ENCODE data around the gene EMC8. TPM values are rescaled to one million over a fixed set of nuclear protein-coding genes. Genes with fewer than 3 reads are reported as not detected.

EMC8 gene
- total and polyA plus RNA-seq, 2 donors from 2014 or later = 20.9 to 24.7 TPM

DNA sequence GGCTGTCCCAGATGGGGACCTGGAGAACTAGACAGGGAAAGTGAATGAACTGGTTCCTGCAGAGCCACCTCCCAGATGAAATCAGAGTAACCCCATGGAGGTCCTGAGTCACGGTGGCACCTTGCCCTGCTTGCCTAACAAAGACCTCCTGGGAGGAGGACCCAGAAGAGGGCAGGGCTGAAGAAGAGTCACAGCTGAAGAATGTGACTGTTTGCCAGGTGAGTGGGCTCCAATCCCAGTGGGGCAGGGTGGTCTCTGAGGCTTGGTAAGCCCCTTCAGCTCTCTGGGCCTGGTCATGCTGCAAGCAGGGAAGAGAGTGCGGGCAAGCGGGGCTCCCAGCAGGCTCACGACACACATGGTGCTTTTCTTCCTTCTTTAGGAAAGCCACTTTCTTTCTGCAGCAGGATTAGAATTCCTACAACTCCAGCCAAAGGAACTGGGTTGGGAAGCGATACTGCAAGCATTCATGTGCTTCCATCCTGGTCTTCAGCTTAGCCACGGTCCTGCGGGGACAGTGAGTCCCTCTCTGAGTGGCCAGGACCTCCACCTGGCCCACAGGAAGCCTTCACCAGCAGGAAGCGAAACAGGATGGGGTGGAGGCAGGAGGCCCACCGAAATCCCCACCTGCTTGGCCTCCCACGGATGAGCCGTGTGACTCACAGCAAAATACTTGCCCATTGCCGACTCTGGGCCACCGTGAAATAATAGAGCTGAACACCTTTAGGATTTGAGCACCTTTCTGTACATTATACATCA lies 52.7 kb downstream of the EMC8 start:
- DNase-seq (no peak), FAIRE-seq (no peak)
- no peaks in the 10 kb centered on the region for H3K36me3 ChIP-seq (ENCODE audit: control insufficient read depth in 2 of 3, insufficient read depth in 3 of 3, low read length in 3 of 3)
- no peak for TF ChIP-seq CTCF (IDR thresholded peaks at IDR 0.05; ENCODE audit: borderline replicate concordance, extremely low read depth, insufficient read depth)
- H3K9ac ChIP-seq (ENCODE audit: low read length in 3 of 3) = no peak overlapping the region
- H3K9me3 ChIP-seq (ENCODE audit: control insufficient read depth in 2 of 3, insufficient read depth in 1 of 3, low read length in 3 of 3) = no peaks in the 10 kb centered on the region
- intact Hi-C loops (cut with DNase I) = no loop called here
- H3K27me3 ChIP-seq (ENCODE audit: control insufficient read depth, insufficient read depth, low read length) = no peaks in the 10 kb centered on the region
- H3K4me1 ChIP-seq (ENCODE audit: control insufficient read depth in 2 of 3, insufficient read depth in 2 of 3, low read depth in 1 of 3, low read length in 3 of 3) = peaks cover 0 to 2% (median 0%) of the 10 kb centered on the region in 3 donors
- H3K4me3 ChIP-seq (ENCODE audit: low read length in 3 of 3) = no peak overlapping the region
- no peak overlapping the region for H3K27ac ChIP-seq (ENCODE audit: low read depth in 2 of 2, low read length in 2 of 2)

GRCh38 chr16:85738923-85739715 lies 60.2 kb downstream of the EMC8 start:
- Histone ChIP-seq H3K27ac (ENCODE audit: low read depth in 2 of 2, low read length in 2 of 2) (no peak overlapping the region), H3K4me3 (ENCODE audit: low read length in 3 of 3) (no peak overlapping the region), H3K36me3 (ENCODE audit: control insufficient read depth in 2 of 3, insufficient read depth in 3 of 3, low read length in 3 of 3) (no peaks in the 10 kb centered on the region), H3K27me3 (ENCODE audit: control insufficient read depth, insufficient read depth, low read length) (no peaks in the 10 kb centered on the region), H3K9me3 (ENCODE audit: control insufficient read depth in 2 of 3, insufficient read depth in 1 of 3, low read length in 3 of 3) (no peaks in the 10 kb centered on the region), H3K4me1 (ENCODE audit: control insufficient read depth in 2 of 3, insufficient read depth in 2 of 3, low read depth in 1 of 3, low read length in 3 of 3) (no peaks in the 10 kb centered on the region), H3K9ac (ENCODE audit: low read length in 3 of 3) (no peak overlapping the region)
- no peak for FAIRE-seq
- TF ChIP-seq CTCF (IDR thresholded peaks at IDR 0.05; ENCODE audit: borderline replicate concordance, extremely low read depth, insufficient read depth) = no peak
- no peak for DNase-seq
- intact Hi-C loops (cut with DNase I) = no loop called here

- TF ChIP-seq CTCF (IDR thresholded peaks at IDR 0.05; ENCODE audit: borderline replicate concordance, extremely low read depth, insufficient read depth) = no peak
- FAIRE-seq = no peak
- H3K27ac ChIP-seq (ENCODE audit: low read depth in 2 of 2, low read length in 2 of 2) = no peak overlapping the region
- intact Hi-C loops (cut with DNase I) = no loop called here
- H3K9me3 ChIP-seq (ENCODE audit: control insufficient read depth in 2 of 3, insufficient read depth in 1 of 3, low read length in 3 of 3) = no peaks in the 10 kb centered on the region
- H3K4me3 ChIP-seq (ENCODE audit: low read length in 3 of 3) = no peak overlapping the region
- no peaks in the 10 kb centered on the region for H3K27me3 ChIP-seq (ENCODE audit: control insufficient read depth, insufficient read depth, low read length)
- H3K9ac ChIP-seq (ENCODE audit: low read length in 3 of 3) = no peak overlapping the region
- H3K36me3 ChIP-seq (ENCODE audit: control insufficient read depth in 2 of 3, insufficient read depth in 3 of 3, low read length in 3 of 3) = no peaks in the 10 kb centered on the region
- DNase-seq = no peak
- no peaks in the 10 kb centered on the region for H3K4me1 ChIP-seq (ENCODE audit: control insufficient read depth in 2 of 3, insufficient read depth in 2 of 3, low read depth in 1 of 3, low read length in 3 of 3)
Observed at GRCh38 chr16:85736921-85737320, 62.4 kb downstream of the EMC8 start.

Data from kidney (tissue), 14 donors.